ENCODE results near the gene MAP4. TPM values are rescaled to one million over a fixed set of nuclear protein-coding genes. Genes with fewer than 3 reads are reported as not detected.

MAP4 gene
- total and polyA plus RNA-seq, 2 of the 13 experiments (the other 11 are each of a cell fraction or from before 2014, with no cell fraction given): 33.1 to 38.7 TPM

GRCh38 chr3:47804577-47804976, 211.6 kb downstream of the MAP4 start:
- H3K27me3 ChIP-seq (ENCODE audit: control insufficient read depth in 1 of 2, insufficient read depth in 2 of 2, low read length in 2 of 2): no peaks in the 10 kb centered on the region
- BruUV-seq (replicated peaks): no TSS peak
- H3K9ac ChIP-seq (ENCODE audit: insufficient read depth, low read depth, low read length): no peak overlapping the region
- intact Hi-C loops (cut with micrococcal nuclease; ENCODE audit: unreplicated experiment): no loop called here
- ATAC-seq (no peak), FAIRE-seq (no peak), DNase-seq (ENCODE audit: low spot score) (no peak)
- H2AFZ ChIP-seq (ENCODE audit: low read length): no peak overlapping the region
- 83% methylated on average over 1 of the region's 1 CpG for WGBS (ENCODE audit: low lambda C conversion rate)
- H3K4me1 ChIP-seq (ENCODE audit: insufficient read depth, low read length): peaks cover 29% of the 10 kb centered on the region
- no peaks in the 10 kb centered on the region for H3K9me3 ChIP-seq (ENCODE audit: low read length)
- peaks cover 13% of the 10 kb centered on the region for H3K79me2 ChIP-seq (ENCODE audit: insufficient read depth, low read length)
- no peaks in the 10 kb centered on the region for H4K20me1 ChIP-seq (ENCODE audit: insufficient read depth, low read length)
- TF ChIP-seq CTCF (CRISPR knock-in tag; IDR thresholded peaks at IDR 0.05) (no peak), FOXK2 (IDR thresholded peaks at IDR 0.05) (no peak), HNF1B (CRISPR knock-in tag; IDR thresholded peaks at IDR 0.05) (no peak), ZFP90 (CRISPR knock-in tag; IDR thresholded peaks at IDR 0.05; ENCODE audit: borderline replicate concordance) (no peak), ZNF747 (CRISPR knock-in tag; IDR thresholded peaks at IDR 0.05; ENCODE audit: borderline replicate concordance) (no peak), THAP9 (CRISPR knock-in tag; IDR thresholded peaks at IDR 0.05; ENCODE audit: borderline replicate concordance) (no peak), ZNF292 (CRISPR knock-in tag; IDR thresholded peaks at IDR 0.05; ENCODE audit: borderline replicate concordance, low read depth) (no peak), THRA (CRISPR knock-in tag; IDR thresholded peaks at IDR 0.05; ENCODE audit: borderline replicate concordance) (no peak), ZNF3 (CRISPR knock-in tag; IDR thresholded peaks at IDR 0.05) (no peak), ZBTB42 (CRISPR knock-in tag; IDR thresholded peaks at IDR 0.05) (no peak)
- in situ Hi-C loops (cut with HindIII; ENCODE audit: extremely low pct_ligation_motif_present, low pct_unique_long_range_greater_than_20kb): no loop called here
- no peak overlapping the region for H3K4me3 ChIP-seq (replicated peaks in 1 of 3; ENCODE audit: insufficient read depth in 1 of 3, low read depth in 2 of 3, low read length in 3 of 3)
- CTCF ChIA-PET (ENCODE audit: low intra/inter-chr PET ratio, low total read pairs): no interaction called here
- H3K36me3 ChIP-seq (replicated peaks in 1 of 2; ENCODE audit: control insufficient read depth in 1 of 2, insufficient read depth in 2 of 2, low read length in 2 of 2): peaks cover 2 to 5% of the 10 kb centered on the region in 2 experiments; a peak in 1 of 5 replicates
- no peak overlapping the region for H3K27ac ChIP-seq (ENCODE audit: extremely low read length, insufficient read depth, low read length)
- POLR2A ChIA-PET: interaction anchor here (1.7 kb wide), 1 partner anchor 20 kb away, joined by 7 read pairs; no protein-coding TSS in a partner anchor
- peak overlapping the region; percentile 96; the same call in 1 of the 2 replicates for H3K4me2 ChIP-seq (ENCODE audit: low read depth, low read length)
